DMS79 (cell line): ENCODE measurements around the gene KDSR.

Source experiments
- DNase-seq: peaks from one replicate; lab custom pipeline; 2025; lab: John Stamatoyannopoulos, UW

The KDSR gene, protein sequence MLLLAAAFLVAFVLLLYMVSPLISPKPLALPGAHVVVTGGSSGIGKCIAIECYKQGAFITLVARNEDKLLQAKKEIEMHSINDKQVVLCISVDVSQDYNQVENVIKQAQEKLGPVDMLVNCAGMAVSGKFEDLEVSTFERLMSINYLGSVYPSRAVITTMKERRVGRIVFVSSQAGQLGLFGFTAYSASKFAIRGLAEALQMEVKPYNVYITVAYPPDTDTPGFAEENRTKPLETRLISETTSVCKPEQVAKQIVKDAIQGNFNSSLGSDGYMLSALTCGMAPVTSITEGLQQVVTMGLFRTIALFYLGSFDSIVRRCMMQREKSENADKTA

DNA sequence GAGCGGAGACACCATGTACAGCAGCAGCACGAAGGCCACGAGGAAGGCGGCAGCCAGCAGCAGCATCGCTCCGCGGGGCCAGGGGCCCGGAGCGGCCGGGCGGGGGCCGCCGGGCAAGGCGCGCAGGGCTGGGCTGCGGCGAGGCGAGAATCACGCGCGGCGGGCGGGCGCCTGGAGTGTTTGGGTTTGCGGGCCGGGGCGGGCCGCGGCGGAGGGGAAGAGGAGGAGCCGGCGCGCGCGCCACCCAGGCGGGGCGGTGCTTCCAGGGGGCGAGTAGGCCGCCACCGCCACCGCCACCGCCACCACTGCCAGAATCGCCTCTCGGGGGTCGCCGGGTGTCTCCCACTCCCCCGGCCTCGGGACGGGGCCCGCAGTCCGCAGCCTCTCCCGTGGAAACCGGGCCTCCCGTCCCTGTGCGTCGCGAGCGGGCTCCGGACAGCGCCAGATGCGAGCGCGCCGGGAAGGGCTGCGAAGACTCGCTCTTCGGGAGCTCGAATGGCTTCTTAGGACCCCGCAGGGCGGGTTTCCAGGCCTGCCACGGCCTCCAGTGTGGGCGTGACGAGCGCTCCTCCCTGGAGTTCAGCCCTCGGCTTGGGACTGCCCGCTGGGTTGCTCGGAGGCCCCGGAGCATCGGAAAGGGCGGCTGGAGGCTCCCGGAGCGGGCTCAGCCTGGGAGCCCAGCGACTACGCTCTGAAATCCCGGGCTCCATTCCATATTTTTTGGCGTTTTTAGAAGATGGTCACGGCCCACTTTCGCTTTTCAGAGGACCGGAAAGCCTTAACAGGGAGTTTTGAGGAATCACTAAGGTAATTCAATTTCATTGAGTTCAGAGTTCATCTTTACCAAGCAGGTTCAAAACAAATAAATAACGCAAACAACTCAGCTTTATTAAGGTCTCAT lies at the start of gene KDSR:
Gene KDSR (minus strand): TSS at position 154 of the 901 bp plus-strand sequence. CDS start 88 bp downstream, at position 66.
- peak; percentile 95 for DNase-seq

- no peak for DNase-seq
These were observed 45.9 kb upstream of the KDSR start for GRCh38 chr18:63412953-63413352.

- no peak for DNase-seq
These were observed 43.8 kb upstream of the KDSR start for GRCh38 chr18:63410792-63411191.

GRCh38 chr18:63409301-63409700 lies 42.3 kb upstream of the KDSR start:
- DNase-seq, result no peak

- no peak for DNase-seq
These were observed 40.7 kb upstream of the KDSR start for GRCh38 chr18:63407734-63408133.

DNA sequence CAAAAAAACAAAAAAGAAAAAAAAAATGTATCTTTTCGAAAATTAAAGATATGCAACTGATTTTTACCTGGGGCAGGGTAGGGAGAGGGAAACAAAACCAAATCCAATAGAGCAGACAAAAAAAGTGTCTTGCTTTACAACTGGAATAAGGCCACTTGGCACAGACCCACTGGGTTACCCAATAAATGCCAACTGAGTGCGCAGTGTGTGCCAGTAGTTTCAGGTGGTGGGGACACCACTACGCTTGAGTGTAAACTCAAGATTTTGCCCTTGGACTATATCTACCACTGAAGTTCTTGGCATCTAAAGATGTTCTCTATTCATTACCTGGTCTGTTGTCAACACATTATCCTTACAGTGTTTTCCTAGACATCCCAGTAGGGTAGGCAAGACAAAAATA lies 39.0 kb upstream of the KDSR start:
- DNase-seq, result no peak

DNA sequence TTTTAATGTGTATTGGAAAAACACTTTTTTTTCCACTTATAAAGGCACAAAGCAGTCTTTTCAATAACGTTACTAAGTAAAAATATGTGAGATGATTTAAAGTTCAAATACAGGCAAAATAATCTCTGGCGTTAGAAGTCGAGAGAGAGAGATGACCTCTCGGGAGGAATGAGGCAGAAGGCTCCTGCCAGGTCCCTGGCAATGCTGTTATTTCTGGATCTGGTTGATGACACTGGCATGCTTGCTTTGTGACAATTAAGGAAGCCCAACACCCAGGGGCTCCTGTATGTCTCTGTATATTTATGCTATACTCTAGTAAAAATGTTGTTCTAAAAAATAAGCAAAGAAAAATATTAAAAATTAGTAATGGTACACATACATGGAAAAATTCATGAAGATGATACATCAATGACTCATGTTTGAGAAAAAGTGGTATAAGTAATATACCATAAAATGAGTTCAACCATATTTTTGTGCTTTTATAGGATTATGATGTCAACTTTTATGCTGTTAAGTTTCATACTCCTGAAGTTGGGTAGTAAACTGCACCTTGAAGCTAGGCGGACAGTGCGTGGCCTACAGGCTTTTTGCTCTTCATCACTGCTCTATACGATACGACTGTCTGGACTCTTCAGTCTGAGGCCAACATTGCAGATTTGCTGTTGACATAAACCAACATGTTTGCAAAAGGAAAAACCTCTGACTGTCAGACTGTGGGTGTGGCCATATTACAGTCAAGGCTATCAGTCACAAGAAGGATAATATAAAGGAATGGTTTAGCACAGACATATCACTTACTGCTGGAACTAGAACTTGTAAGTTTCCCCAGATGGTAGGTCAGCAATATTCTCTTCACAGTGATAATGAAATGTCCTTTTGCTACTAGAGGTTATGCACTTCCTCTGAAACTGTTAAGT lies 35.5 kb upstream of the KDSR start:
- no peak for DNase-seq

GRCh38 chr18:63399300-63399699 lies 32.3 kb upstream of the KDSR start:
- no peak for DNase-seq

GRCh38 chr18:63397349-63397748 lies 30.3 kb upstream of the KDSR start:
- DNase-seq, result no peak

DNA sequence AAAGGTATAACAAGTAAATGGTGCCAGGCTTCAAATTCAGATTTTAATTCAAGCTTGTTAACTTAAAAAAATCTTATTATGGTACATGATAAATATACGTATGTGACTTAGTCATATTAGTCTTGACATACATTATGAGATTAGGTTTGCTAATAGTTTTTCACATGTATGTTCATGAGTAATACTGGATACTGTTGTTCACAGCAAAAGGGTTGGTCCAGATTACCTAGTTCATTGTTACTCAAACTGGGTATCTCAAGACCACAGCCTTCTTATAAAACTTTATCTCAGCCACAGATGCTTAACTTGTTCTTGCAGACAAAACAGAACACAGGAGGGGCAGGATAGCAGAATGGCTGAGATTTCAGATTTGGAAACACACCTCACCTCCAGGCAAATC lies 28.5 kb upstream of the KDSR start:
- no peak for DNase-seq

GRCh38 chr18:63394954-63395353 lies 27.9 kb upstream of the KDSR start:
- DNase-seq, result no peak

DNA sequence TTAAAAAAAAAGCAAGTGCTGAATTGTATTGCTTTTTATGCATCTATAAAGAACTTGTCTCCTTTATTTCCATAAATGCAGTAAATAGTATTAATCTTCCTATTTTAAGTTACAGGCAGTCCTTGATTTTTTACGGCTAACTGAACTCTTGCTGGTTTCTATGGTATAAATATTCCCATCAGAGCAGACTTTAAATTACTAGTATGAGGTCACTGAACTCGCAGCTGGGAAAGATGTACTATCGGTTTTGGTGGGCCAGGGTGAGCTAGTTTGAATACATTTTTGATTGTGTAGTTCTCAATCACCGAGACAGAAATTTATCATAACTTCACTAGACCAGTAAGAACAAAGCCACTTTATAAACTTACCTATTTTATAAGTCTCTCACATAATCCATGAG lies 20.9 kb upstream of the KDSR start:
- no peak for DNase-seq

DNA sequence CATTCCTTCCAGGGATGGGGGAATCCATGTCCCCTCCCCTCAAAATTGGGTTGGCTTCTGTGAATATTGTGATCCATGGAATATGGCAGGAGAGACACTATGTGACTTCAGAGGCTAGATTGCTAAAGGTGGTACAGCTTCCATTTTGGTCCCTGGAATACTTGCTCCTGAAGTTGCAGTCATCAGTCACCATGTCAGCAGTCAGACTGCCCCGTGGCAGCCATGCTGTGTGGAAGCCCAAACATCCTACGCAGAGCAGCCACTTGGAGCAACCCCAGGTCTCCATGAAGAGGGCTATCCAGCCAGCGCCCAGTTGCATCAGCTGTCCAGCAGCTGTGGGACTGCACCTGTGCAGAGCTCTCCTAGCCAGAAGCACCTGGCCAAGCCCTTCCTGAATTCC lies 15.8 kb upstream of the KDSR start:
- no peak for DNase-seq

DNA sequence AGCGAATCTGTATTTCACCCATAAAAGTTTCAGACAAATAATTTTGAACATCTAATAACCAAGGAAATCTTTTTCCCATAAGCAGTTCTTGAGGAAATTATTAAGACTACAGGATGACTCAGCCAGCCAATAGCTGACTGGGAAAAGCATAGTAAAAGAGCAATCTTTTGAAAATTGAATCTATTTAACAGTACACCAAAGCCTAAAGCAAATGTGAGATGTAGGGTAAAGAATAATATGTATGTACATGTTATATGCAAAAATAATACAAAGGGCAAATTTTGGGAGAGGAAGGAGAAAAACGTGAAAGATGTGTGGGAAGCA lies 12.6 kb upstream of the KDSR start:
- DNase-seq, result no peak

DNA sequence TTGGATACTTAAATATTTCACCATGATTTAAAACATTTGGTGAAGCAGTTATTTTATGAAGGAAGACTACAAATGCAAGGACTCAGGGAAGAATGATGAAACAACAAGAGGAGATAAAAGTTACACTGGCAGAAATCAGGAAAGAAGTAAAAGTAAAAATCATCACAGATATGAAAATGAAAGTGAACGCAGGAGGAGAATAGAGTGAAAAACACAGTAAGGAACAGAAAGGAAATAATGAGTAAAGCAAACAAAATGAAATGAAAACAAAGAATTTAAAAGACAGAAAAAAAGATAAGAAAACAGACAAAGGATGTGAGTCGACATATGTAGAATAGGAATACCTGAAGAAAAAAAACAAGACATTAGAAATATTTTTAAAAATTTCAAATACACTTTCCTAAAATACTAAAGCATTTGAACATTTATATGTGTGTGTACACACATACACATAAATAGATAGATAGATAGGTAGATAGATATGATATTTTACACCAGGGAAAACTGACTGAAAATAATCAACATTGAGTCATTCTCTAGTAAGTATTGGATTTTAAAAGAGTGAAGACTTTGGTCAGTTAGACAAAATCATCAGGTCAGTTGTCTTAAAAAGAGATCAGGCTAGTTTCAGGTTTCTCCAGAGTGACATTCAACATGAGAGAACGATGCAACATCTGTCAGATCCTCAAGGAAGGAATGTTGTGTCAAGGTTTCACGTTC lies 12.1 kb upstream of the KDSR start:
- DNase-seq, result no peak

- DNase-seq, result no peak
These were observed 10.4 kb upstream of the KDSR start for GRCh38 chr18:63377275-63377980.

GRCh38 chr18:63376538-63376937 lies 9.5 kb upstream of the KDSR start:
- no peak for DNase-seq

GRCh38 chr18:63374540-63374939 lies 7.5 kb upstream of the KDSR start:
- no peak for DNase-seq

GRCh38 chr18:63373161-63373560 lies 6.2 kb upstream of the KDSR start:
- DNase-seq, result no peak

GRCh38 chr18:63368611-63369010 lies 1.6 kb upstream of the KDSR start:
- no peak for DNase-seq
